OCI-LY1 (cell line): Measurements from ENCODE around the gene GLT1D1.

ENCODE experiments used
- EZH2 ChIP-seq: fragments of 200-600 bp; sonication (generic), shearing (Covaris generic); IDR thresholded peaks from 2 replicates; pipeline ENCODE4 v1.8.0; 2017; ENCODE audit warnings: borderline replicate concordance, mixed run types, mild to moderate bottlenecking, antibody characterized with exemption, low read length, moderate library complexity, mixed read lengths
- TF ChIP-seq, protein P1 (sequence below): fragments of 200-600 bp; sonication (generic), shearing (Covaris generic); IDR thresholded peaks from 2 replicates; pipeline ENCODE4 v1.5.1; 2017; ENCODE audit warnings: mild to moderate bottlenecking, antibody characterized with exemption, low read length, moderate library complexity, mixed read lengths

DNA sequence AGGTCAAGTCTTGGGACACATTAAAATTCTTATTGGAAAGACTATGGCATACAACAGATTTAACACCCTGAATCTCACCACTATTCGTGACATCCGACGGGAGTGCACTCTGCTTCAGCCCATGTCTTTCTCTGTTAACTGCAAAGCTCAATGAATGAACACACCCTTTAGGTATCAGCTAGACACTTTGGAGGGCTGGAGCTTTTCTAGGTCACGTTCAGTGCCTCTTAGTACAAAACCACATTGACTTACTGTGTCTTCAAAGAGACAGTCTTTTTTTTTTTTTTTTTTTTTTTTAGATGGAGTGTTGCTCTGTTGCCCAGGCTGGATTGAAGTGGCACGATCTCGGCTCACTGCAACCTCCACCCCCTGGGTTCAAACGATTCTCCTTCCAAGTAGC lies 80.6 kb downstream of the GLT1D1 start:
- TF ChIP-seq, protein P1, sequence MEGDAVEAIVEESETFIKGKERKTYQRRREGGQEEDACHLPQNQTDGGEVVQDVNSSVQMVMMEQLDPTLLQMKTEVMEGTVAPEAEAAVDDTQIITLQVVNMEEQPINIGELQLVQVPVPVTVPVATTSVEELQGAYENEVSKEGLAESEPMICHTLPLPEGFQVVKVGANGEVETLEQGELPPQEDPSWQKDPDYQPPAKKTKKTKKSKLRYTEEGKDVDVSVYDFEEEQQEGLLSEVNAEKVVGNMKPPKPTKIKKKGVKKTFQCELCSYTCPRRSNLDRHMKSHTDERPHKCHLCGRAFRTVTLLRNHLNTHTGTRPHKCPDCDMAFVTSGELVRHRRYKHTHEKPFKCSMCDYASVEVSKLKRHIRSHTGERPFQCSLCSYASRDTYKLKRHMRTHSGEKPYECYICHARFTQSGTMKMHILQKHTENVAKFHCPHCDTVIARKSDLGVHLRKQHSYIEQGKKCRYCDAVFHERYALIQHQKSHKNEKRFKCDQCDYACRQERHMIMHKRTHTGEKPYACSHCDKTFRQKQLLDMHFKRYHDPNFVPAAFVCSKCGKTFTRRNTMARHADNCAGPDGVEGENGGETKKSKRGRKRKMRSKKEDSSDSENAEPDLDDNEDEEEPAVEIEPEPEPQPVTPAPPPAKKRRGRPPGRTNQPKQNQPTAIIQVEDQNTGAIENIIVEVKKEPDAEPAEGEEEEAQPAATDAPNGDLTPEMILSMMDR, result no peak
- TF ChIP-seq EZH2, result no peak
